DND-41 (cell line): ENCODE results near the gene FBXW5.

Source experiments
- EZH2 ChIP-seq: IDR thresholded peaks from 3 replicates; pipeline ENCODE4 v1.6.1; 2012; ENCODE audit warnings: borderline replicate concordance, low read depth, mild to moderate bottlenecking, moderate library complexity, low read length, inconsistent platforms; ENCODE audit not compliant: severe bottlenecking
- TF ChIP-seq, protein P1 (sequence below): IDR thresholded peaks from 2 replicates; pipeline ENCODE4 v1.5.1; 2012; ENCODE audit warnings: borderline replicate concordance, low read length, moderate library complexity, mild to moderate bottlenecking; ENCODE audit not compliant: poor library complexity, severe bottlenecking; ENCODE audit errors: extremely low read depth

DNA sequence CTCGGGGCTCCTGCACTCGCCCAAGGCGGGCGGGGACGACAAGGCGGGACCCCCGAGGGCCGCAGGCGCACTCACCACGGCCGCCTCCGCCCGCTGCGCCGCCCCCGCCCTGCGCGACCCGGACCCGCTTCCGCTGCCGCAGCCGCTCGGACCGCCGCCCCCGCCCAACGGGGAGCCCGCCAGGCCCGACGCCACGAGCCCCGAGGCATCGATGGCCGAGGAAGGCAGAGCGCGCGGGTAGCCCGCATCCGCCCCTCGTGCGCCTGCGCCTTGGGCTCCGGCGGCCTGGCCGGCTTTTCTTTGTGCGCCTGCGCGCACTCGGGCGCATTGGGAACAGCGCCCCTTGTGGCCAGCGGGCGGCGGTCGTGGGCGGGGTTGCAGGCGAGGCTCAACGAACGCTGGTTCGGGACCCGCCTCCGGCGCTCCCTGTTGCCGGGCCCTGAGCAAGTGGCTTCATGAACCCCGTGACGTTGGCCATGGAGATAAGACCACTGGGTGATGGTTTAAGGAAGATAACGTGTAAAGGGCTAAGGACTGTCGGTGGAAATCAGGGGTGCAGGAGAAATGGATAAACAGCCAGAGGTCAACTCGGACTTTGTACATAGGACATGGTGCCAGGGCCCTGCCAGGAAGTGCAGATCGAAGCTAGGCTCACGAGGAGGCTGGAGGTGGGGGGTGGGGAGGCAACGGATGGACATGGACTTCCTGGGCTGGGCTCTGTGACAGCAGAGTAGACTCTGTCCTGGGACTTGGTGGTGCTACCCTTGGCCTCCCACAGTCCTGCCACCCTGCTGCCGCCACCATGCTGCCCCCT is at the start of gene FBXW5, which contains the start of gene C8G:
- TF ChIP-seq, protein P1, sequence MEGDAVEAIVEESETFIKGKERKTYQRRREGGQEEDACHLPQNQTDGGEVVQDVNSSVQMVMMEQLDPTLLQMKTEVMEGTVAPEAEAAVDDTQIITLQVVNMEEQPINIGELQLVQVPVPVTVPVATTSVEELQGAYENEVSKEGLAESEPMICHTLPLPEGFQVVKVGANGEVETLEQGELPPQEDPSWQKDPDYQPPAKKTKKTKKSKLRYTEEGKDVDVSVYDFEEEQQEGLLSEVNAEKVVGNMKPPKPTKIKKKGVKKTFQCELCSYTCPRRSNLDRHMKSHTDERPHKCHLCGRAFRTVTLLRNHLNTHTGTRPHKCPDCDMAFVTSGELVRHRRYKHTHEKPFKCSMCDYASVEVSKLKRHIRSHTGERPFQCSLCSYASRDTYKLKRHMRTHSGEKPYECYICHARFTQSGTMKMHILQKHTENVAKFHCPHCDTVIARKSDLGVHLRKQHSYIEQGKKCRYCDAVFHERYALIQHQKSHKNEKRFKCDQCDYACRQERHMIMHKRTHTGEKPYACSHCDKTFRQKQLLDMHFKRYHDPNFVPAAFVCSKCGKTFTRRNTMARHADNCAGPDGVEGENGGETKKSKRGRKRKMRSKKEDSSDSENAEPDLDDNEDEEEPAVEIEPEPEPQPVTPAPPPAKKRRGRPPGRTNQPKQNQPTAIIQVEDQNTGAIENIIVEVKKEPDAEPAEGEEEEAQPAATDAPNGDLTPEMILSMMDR: peak; percentile 89
- TF ChIP-seq EZH2: no peak
